ENCODE data around the gene RAD23B. TPM values are rescaled to one million over a fixed set of nuclear protein-coding genes. Genes with fewer than 3 reads are reported as not detected.

Gene RAD23B
- total and polyA plus RNA-seq, 2 of the 13 experiments (the other 11 are each of a cell fraction or from before 2014, with no cell fraction given), result 133 to 156 TPM

GRCh38 chr9:107251756-107252322, 31.2 kb upstream of the RAD23B start (continued):
- TF ChIP-seq RNF219 (CRISPR knock-in tag; IDR thresholded peaks at IDR 0.05) (0 out of 2 replicates have a peak, but pooled peaks have one; percentile 37), ZSCAN12 (CRISPR knock-in tag; IDR thresholded peaks at IDR 0.05) (no peak), ZNF644 (CRISPR knock-in tag; IDR thresholded peaks at IDR 0.05; ENCODE audit: low read depth) (peak; percentile 59), ZXDC (CRISPR knock-in tag; IDR thresholded peaks at IDR 0.05) (no peak), REXO4 (CRISPR knock-in tag; IDR thresholded peaks at IDR 0.05; ENCODE audit: borderline replicate concordance) (no peak), KMT2A (CRISPR knock-in tag; IDR thresholded peaks at IDR 0.05) (no peak), GATAD2A (CRISPR knock-in tag; IDR thresholded peaks at IDR 0.05) (peak; percentile 92), TBX3 (IDR thresholded peaks at IDR 0.05; ENCODE audit: borderline replicate concordance) (peak; percentile 63; the same call in 1 of the 2 replicates), ZBTB38 (CRISPR knock-in tag; IDR thresholded peaks at IDR 0.05) (no peak), KLF12 (CRISPR knock-in tag; IDR thresholded peaks at IDR 0.05; ENCODE audit: borderline replicate concordance) (no peak), FOXK1 (CRISPR knock-in tag; IDR thresholded peaks at IDR 0.05; ENCODE audit: borderline replicate concordance, low read depth) (peak; percentile 81; the same call in 1 of the 2 replicates), FOXM1 (CRISPR knock-in tag; IDR thresholded peaks at IDR 0.05) (no peak), ZNF615 (CRISPR knock-in tag; IDR thresholded peaks at IDR 0.05; ENCODE audit: borderline replicate concordance) (no peak), ZNF512B (CRISPR knock-in tag; IDR thresholded peaks at IDR 0.05; ENCODE audit: borderline replicate concordance) (no peak), ZBTB21 (CRISPR knock-in tag; IDR thresholded peaks at IDR 0.05) (peak; percentile 48; the same call in 1 of the 2 replicates), PBX2 (CRISPR knock-in tag; IDR thresholded peaks at IDR 0.05) (no peak), NR2F1 (CRISPR knock-in tag; IDR thresholded peaks at IDR 0.05) (peak in 1 of 2 experiments; percentile 40; a peak in 1 of 4 replicates), SSRP1 (CRISPR knock-in tag; IDR thresholded peaks at IDR 0.05) (0 out of 2 replicates have a peak, but pooled peaks have one; percentile 50), HMG20B (CRISPR knock-in tag; conservative IDR thresholded peaks at IDR 0.05) (peak; percentile 84)
- TF ChIP-seq, protein P1, sequence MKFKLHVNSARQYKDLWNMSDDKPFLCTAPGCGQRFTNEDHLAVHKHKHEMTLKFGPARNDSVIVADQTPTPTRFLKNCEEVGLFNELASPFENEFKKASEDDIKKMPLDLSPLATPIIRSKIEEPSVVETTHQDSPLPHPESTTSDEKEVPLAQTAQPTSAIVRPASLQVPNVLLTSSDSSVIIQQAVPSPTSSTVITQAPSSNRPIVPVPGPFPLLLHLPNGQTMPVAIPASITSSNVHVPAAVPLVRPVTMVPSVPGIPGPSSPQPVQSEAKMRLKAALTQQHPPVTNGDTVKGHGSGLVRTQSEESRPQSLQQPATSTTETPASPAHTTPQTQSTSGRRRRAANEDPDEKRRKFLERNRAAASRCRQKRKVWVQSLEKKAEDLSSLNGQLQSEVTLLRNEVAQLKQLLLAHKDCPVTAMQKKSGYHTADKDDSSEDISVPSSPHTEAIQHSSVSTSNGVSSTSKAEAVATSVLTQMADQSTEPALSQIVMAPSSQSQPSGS (CRISPR knock-in tag; IDR thresholded peaks at IDR 0.05), result peak; percentile 69; the same call in 1 of the 2 replicates

All from HepG2 (cell line).